VCaP (cell line): Measurements from ENCODE around the gene RAD51B.

Source experiments
- H3K27ac ChIP-seq: fragments of 450-650 bp; 2 replicates; pipeline ENCODE4 v1.5.1; 2017
- CTCF ChIP-seq: fragments of 450-650 bp; conservative IDR thresholded peaks from 2 replicates; pipeline ENCODE4 v1.5.1; 2017; ENCODE audit warnings: mild to moderate bottlenecking, moderate library complexity

Gene RAD51B

GRCh38 chr14:68370057-68370360 is 550.4 kb downstream of the RAD51B start:
- no peak for TF ChIP-seq CTCF
- no peak overlapping the region for H3K27ac ChIP-seq

GRCh38 chr14:68372368-68372767 is 552.8 kb downstream of the RAD51B start:
- no peak overlapping the region for H3K27ac ChIP-seq
- no peak for TF ChIP-seq CTCF

GRCh38 chr14:68373124-68373646 is 553.6 kb downstream of the RAD51B start:
- no peak overlapping the region for H3K27ac ChIP-seq
- no peak for TF ChIP-seq CTCF

- TF ChIP-seq CTCF, result no peak
- no peak overlapping the region for H3K27ac ChIP-seq
Measured at GRCh38 chr14:68373847-68374444, 554.4 kb downstream of the RAD51B start.

GRCh38 chr14:68374682-68375081 is 555.1 kb downstream of the RAD51B start:
- H3K27ac ChIP-seq, result no peak overlapping the region
- TF ChIP-seq CTCF, result no peak

GRCh38 chr14:68375376-68375775 is 555.8 kb downstream of the RAD51B start:
- no peak for TF ChIP-seq CTCF
- H3K27ac ChIP-seq, result no peak overlapping the region

GRCh38 chr14:68376067-68376779 is 556.6 kb downstream of the RAD51B start:
- no peak overlapping the region for H3K27ac ChIP-seq

More at GRCh38 chr14:68376067-68376779, 556.6 kb downstream of the RAD51B start:
- no peak for TF ChIP-seq CTCF
